ENCODE results near the gene NELL2. TPM values are rescaled to one million over a fixed set of nuclear protein-coding genes. Genes with fewer than 3 reads are reported as not detected.

NELL2 gene
- total and polyA plus RNA-seq, 2 donors from 2014 or later, result 0.30 to 3.3 TPM

DNA sequence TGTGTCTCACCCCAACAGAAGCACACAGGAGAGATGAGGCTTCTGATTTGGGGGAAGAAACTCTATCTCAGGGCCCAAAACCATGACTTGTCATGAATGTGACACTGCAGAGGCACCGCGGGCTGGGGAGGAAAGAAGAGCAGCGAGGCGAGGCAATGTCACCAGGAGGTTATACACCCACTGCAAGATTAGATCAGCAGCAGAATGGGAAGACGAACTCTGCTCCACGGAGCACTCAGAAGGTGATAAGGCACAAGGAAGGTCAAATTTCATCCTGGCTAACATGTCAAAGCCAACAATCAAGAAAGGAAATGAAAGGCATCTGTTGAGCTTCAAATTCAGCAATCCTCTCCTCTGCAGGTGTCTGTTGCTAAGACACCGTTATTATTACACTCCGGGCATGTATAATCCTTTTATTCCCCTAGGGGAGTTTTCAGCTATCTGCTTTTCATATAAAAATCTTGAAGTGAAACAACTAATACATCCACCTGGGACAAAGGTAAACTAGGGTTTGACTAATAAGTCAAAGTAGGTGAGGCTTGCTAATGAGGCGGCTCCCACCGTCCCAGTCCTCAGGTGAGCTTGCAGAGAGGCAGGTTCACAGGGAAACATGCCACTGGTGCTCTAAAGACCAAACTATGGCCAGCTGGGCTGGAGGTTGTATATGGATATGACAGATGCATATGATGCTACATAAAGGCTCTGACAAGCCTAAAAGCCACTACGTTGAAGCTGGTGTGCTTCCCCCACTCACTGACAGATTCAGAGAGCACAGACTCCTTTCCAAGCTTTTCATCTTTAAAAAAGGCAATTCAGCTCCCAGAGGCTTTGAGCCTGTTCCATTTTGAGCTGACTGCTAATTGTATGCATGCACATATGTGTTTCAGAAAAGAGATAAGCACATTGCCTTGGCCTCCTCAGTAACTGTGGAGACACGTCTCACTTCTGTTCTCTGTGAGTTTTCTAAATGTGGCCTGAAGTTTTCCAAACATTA, 221.2 kb downstream of the NELL2 start:
- no peak overlapping the region for H3K4me3 ChIP-seq (ENCODE audit: low read length in 3 of 3)
- peak in 4 of 5 donors; percentile 33 to 47 (median 38) for DNase-seq
- H3K9me3 ChIP-seq (ENCODE audit: control insufficient read depth in 2 of 3, insufficient read depth in 1 of 3, low read length in 3 of 3), result no peaks in the 10 kb centered on the region
- no peaks in the 10 kb centered on the region for H3K27me3 ChIP-seq (ENCODE audit: control insufficient read depth, insufficient read depth, low read length)
- intact Hi-C loops (cut with DNase I), result no loop called here
- no peak for FAIRE-seq
- no peaks in the 10 kb centered on the region for H3K4me1 ChIP-seq (ENCODE audit: control insufficient read depth in 2 of 3, insufficient read depth in 2 of 3, low read depth in 1 of 3, low read length in 3 of 3)
- H3K36me3 ChIP-seq (ENCODE audit: control insufficient read depth in 2 of 3, insufficient read depth in 3 of 3, low read length in 3 of 3), result no peaks in the 10 kb centered on the region
- H3K9ac ChIP-seq (ENCODE audit: low read length in 3 of 3), result no peak overlapping the region
- H3K27ac ChIP-seq (ENCODE audit: low read depth in 2 of 2, low read length in 2 of 2), result no peak overlapping the region
- TF ChIP-seq, protein P1, sequence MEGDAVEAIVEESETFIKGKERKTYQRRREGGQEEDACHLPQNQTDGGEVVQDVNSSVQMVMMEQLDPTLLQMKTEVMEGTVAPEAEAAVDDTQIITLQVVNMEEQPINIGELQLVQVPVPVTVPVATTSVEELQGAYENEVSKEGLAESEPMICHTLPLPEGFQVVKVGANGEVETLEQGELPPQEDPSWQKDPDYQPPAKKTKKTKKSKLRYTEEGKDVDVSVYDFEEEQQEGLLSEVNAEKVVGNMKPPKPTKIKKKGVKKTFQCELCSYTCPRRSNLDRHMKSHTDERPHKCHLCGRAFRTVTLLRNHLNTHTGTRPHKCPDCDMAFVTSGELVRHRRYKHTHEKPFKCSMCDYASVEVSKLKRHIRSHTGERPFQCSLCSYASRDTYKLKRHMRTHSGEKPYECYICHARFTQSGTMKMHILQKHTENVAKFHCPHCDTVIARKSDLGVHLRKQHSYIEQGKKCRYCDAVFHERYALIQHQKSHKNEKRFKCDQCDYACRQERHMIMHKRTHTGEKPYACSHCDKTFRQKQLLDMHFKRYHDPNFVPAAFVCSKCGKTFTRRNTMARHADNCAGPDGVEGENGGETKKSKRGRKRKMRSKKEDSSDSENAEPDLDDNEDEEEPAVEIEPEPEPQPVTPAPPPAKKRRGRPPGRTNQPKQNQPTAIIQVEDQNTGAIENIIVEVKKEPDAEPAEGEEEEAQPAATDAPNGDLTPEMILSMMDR (IDR thresholded peaks at IDR 0.05; ENCODE audit: borderline replicate concordance, extremely low read depth, insufficient read depth), result no peak

DNA sequence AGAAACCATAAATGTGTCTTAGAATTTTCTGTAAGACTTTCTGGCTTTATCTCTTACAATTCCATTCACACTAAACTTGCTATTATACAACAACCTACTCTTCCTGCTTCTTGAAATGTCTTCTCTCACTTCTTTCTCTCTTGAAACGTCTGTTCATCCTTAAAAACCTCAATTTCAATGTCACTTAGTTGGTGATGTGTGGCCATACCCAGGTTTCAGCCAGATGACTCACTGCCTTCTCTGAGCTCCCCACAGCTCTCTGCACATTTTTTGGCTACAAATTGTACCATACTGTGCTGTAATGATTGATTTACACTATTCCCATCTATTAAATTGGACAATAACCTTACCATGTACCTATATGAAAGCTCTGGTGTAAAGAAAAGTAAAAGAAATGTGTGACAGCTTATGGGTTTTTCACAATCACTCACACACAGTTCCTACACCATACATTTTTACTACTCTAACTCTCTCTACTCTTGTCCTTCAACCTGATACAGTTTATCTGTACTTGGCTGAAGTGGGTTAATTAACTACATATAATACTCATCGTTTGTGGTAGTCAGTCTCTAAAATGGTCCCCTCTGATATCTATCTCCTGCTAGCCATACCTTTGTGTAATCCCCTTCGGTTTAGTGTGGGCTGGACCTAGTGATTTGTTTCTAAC, 222.1 kb downstream of the NELL2 start:
- DNase-seq (no peak), FAIRE-seq (no peak)
- Histone ChIP-seq H3K9me3 (ENCODE audit: control insufficient read depth in 2 of 3, insufficient read depth in 1 of 3, low read length in 3 of 3) (no peaks in the 10 kb centered on the region), H3K36me3 (ENCODE audit: control insufficient read depth in 2 of 3, insufficient read depth in 3 of 3, low read length in 3 of 3) (no peaks in the 10 kb centered on the region), H3K27me3 (ENCODE audit: control insufficient read depth, insufficient read depth, low read length) (no peaks in the 10 kb centered on the region), H3K27ac (ENCODE audit: low read depth in 2 of 2, low read length in 2 of 2) (no peak overlapping the region), H3K4me1 (ENCODE audit: control insufficient read depth in 2 of 3, insufficient read depth in 2 of 3, low read depth in 1 of 3, low read length in 3 of 3) (no peaks in the 10 kb centered on the region), H3K4me3 (ENCODE audit: low read length in 3 of 3) (no peak overlapping the region), H3K9ac (ENCODE audit: low read length in 3 of 3) (no peak overlapping the region)
- TF ChIP-seq, protein P1 (IDR thresholded peaks at IDR 0.05; ENCODE audit: borderline replicate concordance, extremely low read depth, insufficient read depth), result no peak
- intact Hi-C loops (cut with DNase I), result no loop called here

DNA sequence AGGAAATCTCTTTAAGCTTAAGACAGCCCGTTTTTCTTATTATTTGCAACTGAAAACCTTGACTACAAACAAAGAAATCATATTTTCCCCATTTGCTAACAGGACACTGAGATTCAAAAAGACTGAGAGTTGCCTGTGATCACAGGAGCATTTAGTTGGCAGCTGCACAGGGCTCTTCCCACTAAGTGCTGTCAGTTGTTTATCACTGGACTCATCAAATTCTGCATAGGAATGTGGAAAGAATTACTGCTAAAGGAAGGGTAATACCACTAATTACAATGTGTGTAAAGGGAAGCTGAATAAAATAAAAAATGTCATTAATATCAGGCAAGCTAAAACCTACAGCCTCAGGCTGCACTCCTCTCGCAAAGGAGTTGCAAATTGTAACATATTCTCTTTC, 226.4 kb downstream of the NELL2 start:
- H3K27me3 ChIP-seq (ENCODE audit: control insufficient read depth, insufficient read depth, low read length), result no peaks in the 10 kb centered on the region
- H3K4me1 ChIP-seq (ENCODE audit: control insufficient read depth in 2 of 3, insufficient read depth in 2 of 3, low read depth in 1 of 3, low read length in 3 of 3), result no peaks in the 10 kb centered on the region
- H3K9me3 ChIP-seq (ENCODE audit: control insufficient read depth in 2 of 3, insufficient read depth in 1 of 3, low read length in 3 of 3), result no peaks in the 10 kb centered on the region
- TF ChIP-seq, protein P1 (IDR thresholded peaks at IDR 0.05; ENCODE audit: borderline replicate concordance, extremely low read depth, insufficient read depth), result no peak
- no peak overlapping the region for H3K4me3 ChIP-seq (ENCODE audit: low read length in 3 of 3)
- no peak overlapping the region for H3K9ac ChIP-seq (ENCODE audit: low read length in 3 of 3)
- H3K36me3 ChIP-seq (ENCODE audit: control insufficient read depth in 2 of 3, insufficient read depth in 3 of 3, low read length in 3 of 3), result no peaks in the 10 kb centered on the region
- intact Hi-C loops (cut with DNase I), result no loop called here
- DNase-seq (peak in 2 of 5 donors; percentile 16 to 41), FAIRE-seq (no peak)
- H3K27ac ChIP-seq (ENCODE audit: low read depth in 2 of 2, low read length in 2 of 2), result no peak overlapping the region
